PC-9 (cell line): ENCODE measurements around the gene OXTR. TPM values are rescaled to one million over a fixed set of nuclear protein-coding genes. Genes with fewer than 3 reads are reported as not detected.

ENCODE experiments used
- BruUV-seq: library from RNA; stranded (reverse); fragments of 400-500 nt; replicated peaks from 2 replicates; lab custom pipeline; 2021; lab: Mats Ljungman, UMichigan
- CTCF ChIA-PET: fragments of 300-600 bp; sonication (Branson Sonifier 250); formaldehyde crosslinking; loops from one replicate; lab custom pipeline; 2022; ENCODE audit warnings: antibody characterized with exemption; lab: Charles Lee
- POLR2A ChIA-PET: fragments of 300-600 bp; sonication (Branson Sonifier 250); formaldehyde crosslinking; loops from one replicate; lab custom pipeline; 2022; ENCODE audit warnings: antibody characterized with exemption; ENCODE audit not compliant: unreplicated experiment; lab: Charles Lee
- DNase-seq, 2 experiments: peaks; one replicate each; pipeline versions ENCODE4 v3.0.0 to v3.0.0-alpha.2; 2015 to 2022; ENCODE audit warnings: mixed read lengths in 1 of 2
- H2AFZ ChIP-seq: fragments of 200-600 bp; sonication (generic); 2 replicates; pipeline ENCODE4 v1.8.1; 2017; ENCODE audit warnings: antibody characterized with exemption
- H3F3A ChIP-seq: fragments of 200-600 bp; sonication (generic); 2 replicates; pipeline ENCODE4 v1.8.1; 2017; ENCODE audit warnings: antibody characterized with exemption, mild to moderate bottlenecking, low read depth; ENCODE audit not compliant: insufficient read depth
- H3K27ac ChIP-seq: fragments of 200-600 bp; sonication (generic); 2 replicates; pipeline ENCODE4 v1.6.1; 2016; ENCODE audit warnings: mixed run types
- H3K27me3 ChIP-seq: fragments of 200-600 bp; sonication (generic); 2 replicates; pipeline ENCODE4 v1.6.1; 2016; ENCODE audit warnings: low read depth, mixed run types; ENCODE audit not compliant: insufficient read depth
- H3K36me3 ChIP-seq: fragments of 200-600 bp; sonication (generic); 2 replicates; pipeline ENCODE4 v1.6.1; 2016; ENCODE audit warnings: low read depth, mixed run types
- H3K4me1 ChIP-seq: fragments of 200-600 bp; sonication (generic); replicated peaks from 2 replicates; pipeline ENCODE4 v1.6.1; 2016; ENCODE audit warnings: mixed run types; ENCODE audit not compliant: insufficient read depth
- H3K4me2 ChIP-seq: fragments of 200-600 bp; sonication (generic); 2 replicates; pipeline ENCODE4 v1.6.1; 2017; ENCODE audit warnings: mixed run types
- H3K4me3 ChIP-seq: fragments of 200-600 bp; sonication (generic); 2 replicates; pipeline ENCODE4 v1.6.1; 2016; ENCODE audit warnings: mixed run types
- H3K79me2 ChIP-seq: fragments of 200-600 bp; sonication (generic); 2 replicates; pipeline ENCODE4 v1.6.1; 2017; ENCODE audit warnings: low read depth, mixed run types
- H3K9me2 ChIP-seq: fragments of 200-600 bp; sonication (generic); 2 replicates; pipeline ENCODE4 v1.8.1; 2017; ENCODE audit warnings: mild to moderate bottlenecking; ENCODE audit not compliant: insufficient read depth
- H3K9me3 ChIP-seq: fragments of 200-600 bp; sonication (generic); 2 replicates; pipeline ENCODE4 v1.8.1; 2016; ENCODE audit warnings: low read depth; ENCODE audit not compliant: insufficient read depth
- H4K20me1 ChIP-seq: fragments of 200-600 bp; sonication (generic); 2 replicates; pipeline ENCODE4 v1.8.1; 2017; ENCODE audit not compliant: insufficient read depth
- CTCF ChIP-seq: fragments of 200-600 bp; sonication (generic); conservative IDR thresholded peaks from 2 replicates; pipeline ENCODE4 v1.6.1; 2017; ENCODE audit warnings: mixed run types, antibody characterized with exemption, mild to moderate bottlenecking, moderate library complexity
- EZH2 ChIP-seq: fragments of 200-600 bp; sonication (generic); IDR thresholded peaks from 2 replicates; pipeline ENCODE4 v1.8.0; 2017; ENCODE audit warnings: antibody characterized with exemption, low read depth
- intact Hi-C: fragments of 100-400 bp; cut with micrococcal nuclease; formaldehyde crosslinking; loops from one replicate; pipeline ENCODE4 v1.10.0; 2022; ENCODE audit not compliant: unreplicated experiment
- total RNA-seq: library from RNA; stranded (reverse); gene quantifications from 2 replicates; pipeline ENCODE4 v1.2.3, GENCODE V29; 2021

The OXTR gene
- total RNA-seq, 1 experiment from 2014 or later = 3.4 TPM

- no peaks in the 10 kb centered on the region for H3K27me3 ChIP-seq
- H3K4me3 ChIP-seq = no peak overlapping the region
- no peaks in the 10 kb centered on the region for H3K79me2 ChIP-seq
- no peaks in the 10 kb centered on the region for H3F3A ChIP-seq
- H3K9me2 ChIP-seq = no peaks in the 10 kb centered on the region
- peak; percentile 40; the same call in 1 of the 2 replicates for TF ChIP-seq CTCF
- TF ChIP-seq EZH2 = no peak
- no peaks in the 10 kb centered on the region for H3K4me1 ChIP-seq
- CTCF ChIA-PET = no interaction called here
- no peaks in the 10 kb centered on the region for H4K20me1 ChIP-seq
- no peak overlapping the region for H3K4me2 ChIP-seq
- intact Hi-C loops = no loop called here
- H3K9me3 ChIP-seq = no peaks in the 10 kb centered on the region
- no peak overlapping the region for H3K27ac ChIP-seq
- no peak for DNase-seq
- POLR2A ChIA-PET = no interaction called here
- BruUV-seq = no TSS peak
- no peaks in the 10 kb centered on the region for H3K36me3 ChIP-seq
- no peak overlapping the region for H2AFZ ChIP-seq
These were observed 55.3 kb downstream of the OXTR start for GRCh38 chr3:8713901-8714759.

- Histone ChIP-seq H4K20me1 (no peaks in the 10 kb centered on the region), H3K79me2 (no peaks in the 10 kb centered on the region), H3K36me3 (no peaks in the 10 kb centered on the region), H3K27me3 (no peaks in the 10 kb centered on the region), H3K4me1 (no peaks in the 10 kb centered on the region), H3K4me2 (no peak overlapping the region), H3K27ac (no peak overlapping the region), H3K9me3 (no peaks in the 10 kb centered on the region), H3K9me2 (no peaks in the 10 kb centered on the region), H3K4me3 (no peak overlapping the region), H2AFZ (no peak overlapping the region), H3F3A (no peaks in the 10 kb centered on the region)
- BruUV-seq = no TSS peak
- DNase-seq = no peak
- ChIA-PET POLR2A (no interaction called here), CTCF (no interaction called here)
- TF ChIP-seq CTCF = no peak
- TF ChIP-seq EZH2 = no peak
- intact Hi-C loops = no loop called here
These were observed 56.5 kb downstream of the OXTR start for GRCh38 chr3:8712908-8713255.

GRCh38 chr3:8712045-8712907 lies 57.1 kb downstream of the OXTR start:
- intact Hi-C loops = no loop called here
- CTCF ChIA-PET = no interaction called here
- Histone ChIP-seq H3K79me2 (no peaks in the 10 kb centered on the region), H4K20me1 (no peaks in the 10 kb centered on the region), H3F3A (no peaks in the 10 kb centered on the region), H3K4me2 (no peak overlapping the region), H3K4me1 (no peaks in the 10 kb centered on the region), H3K9me3 (no peaks in the 10 kb centered on the region), H3K27me3 (no peaks in the 10 kb centered on the region), H3K9me2 (no peaks in the 10 kb centered on the region), H3K4me3 (no peak overlapping the region), H3K36me3 (no peaks in the 10 kb centered on the region), H2AFZ (no peak overlapping the region), H3K27ac (no peak overlapping the region)
- no peak for DNase-seq
- TF ChIP-seq EZH2 (no peak), CTCF (no peak)
- no TSS peak for BruUV-seq
- POLR2A ChIA-PET = no interaction called here
